ENCODE data around the gene ABCC1.
"Not testable (repeated sequence)": the region's sequence is repeated elsewhere in the genome, so short reads cannot be mapped to it uniquely, and the experiment has no call there.

The ABCC1 gene

GRCh38 chr16:16146380-16147315 lies 197.2 kb downstream of the ABCC1 start:
- no peak for DNase-seq

DNA sequence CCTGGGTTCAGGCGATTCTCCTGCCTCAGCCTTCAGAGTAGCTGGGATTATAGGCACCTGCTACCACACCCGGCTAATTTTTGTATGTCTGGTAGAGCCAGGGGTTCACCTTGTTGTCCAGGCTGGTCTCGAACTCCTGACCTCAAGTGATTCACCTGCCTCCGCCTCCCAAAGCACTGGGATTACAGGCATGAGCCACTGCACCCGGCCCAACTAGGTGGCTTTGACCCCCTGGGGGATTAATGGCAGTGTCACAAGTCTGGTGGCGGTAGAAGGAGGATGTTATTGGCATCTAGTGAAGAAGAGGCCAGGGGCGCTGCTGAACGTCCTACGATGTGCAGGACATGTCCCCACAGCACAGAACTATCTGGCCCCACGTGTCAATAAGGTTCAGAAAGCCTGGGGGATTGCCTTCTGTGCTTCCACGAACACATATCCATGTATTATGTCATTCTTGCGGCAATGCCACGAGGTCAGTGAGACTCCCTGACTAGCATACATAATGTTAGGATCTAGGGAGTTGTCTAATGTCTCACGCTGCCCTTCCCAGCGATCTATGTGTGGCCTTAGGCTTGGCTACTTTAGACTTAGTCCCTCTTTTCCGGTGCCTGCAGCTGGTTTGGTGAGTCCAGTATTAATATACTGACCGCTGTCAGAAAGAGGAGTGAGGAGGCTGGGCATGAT lies 198.0 kb downstream of the ABCC1 start:
- no peak for DNase-seq

DNA sequence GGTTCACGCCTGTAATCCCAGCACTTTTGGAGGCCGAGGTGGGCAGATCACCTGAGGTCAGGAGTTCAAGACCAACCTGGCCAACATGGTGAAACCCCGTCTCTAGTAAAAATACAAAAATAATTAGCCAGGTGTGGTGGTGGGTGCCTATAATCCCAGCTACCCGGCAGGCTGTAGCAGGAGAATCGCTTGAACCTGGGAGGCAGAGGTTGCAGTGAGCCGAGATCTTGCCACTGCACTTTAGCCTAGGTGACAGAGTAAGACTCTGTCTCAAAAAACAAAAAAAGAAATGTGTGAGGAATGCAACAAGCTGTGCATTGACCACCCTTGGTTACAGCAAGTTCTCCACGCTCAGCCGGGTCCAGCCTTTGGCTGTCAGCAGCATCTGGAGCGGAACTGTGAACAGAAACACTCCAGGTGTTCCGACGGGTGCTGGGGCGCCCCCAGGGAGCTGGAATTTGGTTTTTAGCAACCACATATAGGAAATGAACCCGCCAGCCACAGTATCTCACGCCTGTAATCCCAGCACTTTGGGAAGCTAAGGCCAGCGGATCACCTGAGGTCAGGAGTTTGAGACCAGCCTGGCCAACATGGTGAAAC lies 198.7 kb downstream of the ABCC1 start:
- DNase-seq, result not testable (repeated sequence)

DNA sequence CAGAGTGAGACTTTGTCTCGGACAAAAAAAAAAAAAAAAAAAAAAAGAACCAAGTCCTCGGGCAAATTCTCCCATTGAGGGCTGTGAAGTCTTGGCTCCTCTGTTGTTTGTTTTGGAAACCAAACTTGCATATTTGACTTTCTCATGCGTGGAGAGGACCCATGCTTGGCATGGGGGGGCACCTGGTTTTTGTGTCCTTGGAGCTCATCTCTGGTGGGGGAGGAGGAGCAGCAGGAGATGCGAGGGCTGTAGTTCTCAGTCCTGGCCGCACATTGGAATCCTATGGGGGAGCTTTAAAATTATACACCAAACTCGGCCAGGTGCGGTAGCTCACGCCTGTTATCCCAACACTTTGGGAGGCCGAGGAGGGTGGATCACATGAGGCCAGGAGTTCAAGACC lies 199.3 kb downstream of the ABCC1 start:
- DNase-seq, result no peak

GRCh38 chr16:16149710-16150116 lies 200.3 kb downstream of the ABCC1 start:
- no peak for DNase-seq

GRCh38 chr16:16150117-16150877 lies 200.9 kb downstream of the ABCC1 start:
- DNase-seq, result no peak

GRCh38 chr16:16150878-16151152 lies 201.4 kb downstream of the ABCC1 start:
- DNase-seq, result no peak

DNA sequence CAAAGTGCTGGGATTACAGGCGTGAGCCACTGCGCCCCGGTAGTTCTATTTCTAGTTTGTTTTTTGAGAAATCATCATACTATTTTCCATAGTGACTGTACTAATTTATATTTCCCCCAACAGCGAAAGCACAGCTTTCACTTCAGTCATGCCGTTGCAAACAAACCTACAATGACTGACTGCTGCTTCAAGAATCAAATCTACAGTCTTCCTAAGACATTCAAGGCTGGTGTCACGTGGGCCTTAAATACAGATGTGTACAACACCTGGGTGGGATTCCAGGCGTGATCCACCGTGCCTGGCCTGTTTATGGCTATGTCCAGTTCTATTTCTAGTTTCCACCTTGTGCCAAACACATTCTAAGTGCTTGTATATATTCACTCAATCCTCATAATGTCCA lies 201.9 kb downstream of the ABCC1 start:
- no peak for DNase-seq

GRCh38 chr16:16153000-16153399 lies 203.6 kb downstream of the ABCC1 start:
- not testable (repeated sequence) for DNase-seq

DNA sequence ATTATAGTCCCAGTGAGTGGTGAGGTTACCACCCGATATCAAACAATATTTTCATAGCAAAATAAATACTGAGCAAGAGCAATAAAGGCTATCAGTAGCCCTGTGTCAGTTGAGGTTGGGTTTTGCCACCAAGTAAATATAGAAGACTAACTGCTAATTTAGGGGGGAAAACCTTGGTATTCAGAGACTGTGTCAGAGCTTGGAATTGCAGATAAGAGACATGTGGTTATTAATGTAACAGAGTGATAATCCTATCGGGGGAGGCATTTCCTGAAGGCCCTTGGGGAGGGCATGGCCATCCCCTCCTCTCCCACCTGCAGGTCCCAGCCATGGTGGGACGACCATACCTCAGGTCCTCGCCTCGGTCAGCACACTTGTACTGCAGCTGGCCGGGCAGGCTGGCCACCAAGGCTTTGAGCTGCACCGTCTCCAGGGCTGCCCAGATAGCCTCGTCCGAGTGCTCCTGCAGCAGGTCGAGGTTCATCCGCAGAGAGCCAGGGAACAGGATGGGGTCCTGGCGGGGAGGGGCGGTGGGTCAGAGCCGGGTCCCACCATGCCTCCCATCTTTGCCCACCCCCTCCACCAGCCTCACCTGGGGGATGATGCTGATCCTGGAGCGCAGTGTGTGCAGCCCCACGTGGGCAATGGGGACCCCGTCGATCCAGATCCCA lies 205.0 kb downstream of the ABCC1 start:
- no peak for DNase-seq

DNA sequence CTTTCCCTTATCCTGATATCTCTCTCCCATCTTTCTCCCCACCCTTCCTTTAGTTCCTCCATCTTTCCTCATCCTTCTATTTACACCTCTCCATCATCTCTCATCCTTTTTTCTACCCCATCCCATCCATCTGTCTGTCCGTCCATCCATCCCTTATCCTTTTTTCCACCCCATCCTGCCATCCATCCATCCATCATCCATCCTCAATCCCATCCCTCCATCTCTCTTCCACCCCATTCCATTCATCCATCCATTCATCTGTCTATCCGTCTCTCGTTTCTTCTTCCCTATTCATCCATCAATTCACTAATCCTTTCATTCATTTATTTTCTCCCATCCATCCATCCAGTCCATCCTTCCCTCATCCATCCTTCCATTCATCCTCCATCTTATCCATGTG lies 205.8 kb downstream of the ABCC1 start:
- DNase-seq, result no peak

GRCh38 chr16:16157166-16157565 lies 207.8 kb downstream of the ABCC1 start:
- DNase-seq, result no peak

- no peak for DNase-seq
These were observed 208.8 kb downstream of the ABCC1 start for GRCh38 chr16:16158082-16158658.

GRCh38 chr16:16158741-16159374 lies 209.4 kb downstream of the ABCC1 start:
- DNase-seq, result no peak

DNA sequence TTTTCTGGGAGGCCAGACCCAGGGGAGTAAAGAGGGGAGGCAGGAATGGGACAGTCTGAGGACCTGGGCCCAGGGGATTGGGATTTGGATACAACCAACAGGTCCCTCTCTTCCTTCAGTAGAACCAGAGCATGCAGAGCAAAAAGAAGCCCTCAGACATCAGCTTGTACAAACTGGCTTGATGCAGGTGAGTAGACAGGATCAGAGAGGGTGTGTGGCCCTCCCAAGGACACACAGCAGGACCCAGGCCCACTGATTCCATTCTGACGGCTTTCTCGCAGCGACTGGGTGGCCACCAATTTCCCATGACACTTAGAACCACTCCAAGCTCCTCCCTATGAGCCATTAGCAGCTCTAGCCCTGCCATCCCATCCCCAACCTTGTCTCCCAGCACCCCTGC lies 210.2 kb downstream of the ABCC1 start:
- no peak for DNase-seq

DNA sequence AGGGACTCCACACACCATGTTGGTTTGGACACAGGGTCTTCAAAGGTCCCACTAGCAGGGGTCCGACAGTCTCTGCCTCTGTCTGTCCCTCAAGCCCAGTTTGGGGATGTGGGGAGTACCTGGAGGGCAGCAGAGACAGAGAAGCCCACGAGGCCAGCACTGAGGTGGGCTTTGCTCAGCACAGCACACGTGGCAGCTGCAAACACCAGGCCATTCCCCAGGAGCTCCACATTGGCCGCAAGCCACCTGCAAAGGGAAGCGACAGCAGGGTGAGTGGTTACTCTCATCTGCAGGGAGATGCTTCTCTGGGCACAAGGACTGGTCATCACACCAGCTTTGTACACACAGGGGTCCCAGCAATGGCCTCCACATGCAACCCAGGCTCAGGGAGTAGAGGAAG lies 211.9 kb downstream of the ABCC1 start:
- DNase-seq, result no peak

DNA sequence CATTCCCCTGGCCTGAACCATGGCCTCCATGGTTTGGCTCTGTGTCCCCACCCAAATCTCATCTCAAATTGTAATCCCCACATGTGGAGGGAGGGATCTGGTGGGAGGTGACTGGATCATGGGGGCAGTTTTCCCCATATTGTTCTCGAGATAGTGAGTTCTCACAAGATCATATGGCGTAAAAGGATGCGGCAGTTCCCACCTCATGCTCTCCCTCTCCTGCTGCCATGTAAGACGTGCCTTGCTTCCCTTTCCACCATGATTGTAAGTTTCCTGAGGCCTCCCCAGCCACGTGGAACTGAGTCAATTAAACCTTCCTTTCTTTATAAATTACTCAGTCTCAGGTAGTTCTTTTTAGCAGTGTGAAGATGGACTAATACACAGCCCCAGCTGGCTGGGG lies 212.4 kb downstream of the ABCC1 start:
- not testable (repeated sequence) for DNase-seq

DNA sequence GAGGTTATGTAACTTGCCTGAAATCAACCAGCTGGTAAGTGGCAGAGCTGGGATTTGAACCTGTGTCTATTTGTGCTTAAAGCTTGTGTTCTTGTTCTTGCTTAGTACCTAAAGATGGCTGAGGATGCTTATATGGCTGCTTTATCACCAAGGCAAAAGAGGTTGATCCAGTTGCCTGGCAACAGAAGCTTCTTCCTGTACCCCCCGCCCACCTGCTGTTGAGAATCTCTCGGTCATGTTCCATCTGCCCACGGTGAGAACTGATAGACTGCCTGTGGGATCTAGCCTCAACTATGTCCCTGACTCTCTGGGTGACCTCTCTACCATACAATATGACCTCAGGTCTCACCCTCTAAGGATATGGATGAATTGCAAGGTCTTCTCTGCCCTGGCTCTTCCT lies 213.2 kb downstream of the ABCC1 start:
- DNase-seq, result no peak

GRCh38 chr16:16163109-16163508 lies 213.7 kb downstream of the ABCC1 start:
- no peak for DNase-seq

GRCh38 chr16:16163571-16163970 lies 214.2 kb downstream of the ABCC1 start:
- no peak for DNase-seq

DNA sequence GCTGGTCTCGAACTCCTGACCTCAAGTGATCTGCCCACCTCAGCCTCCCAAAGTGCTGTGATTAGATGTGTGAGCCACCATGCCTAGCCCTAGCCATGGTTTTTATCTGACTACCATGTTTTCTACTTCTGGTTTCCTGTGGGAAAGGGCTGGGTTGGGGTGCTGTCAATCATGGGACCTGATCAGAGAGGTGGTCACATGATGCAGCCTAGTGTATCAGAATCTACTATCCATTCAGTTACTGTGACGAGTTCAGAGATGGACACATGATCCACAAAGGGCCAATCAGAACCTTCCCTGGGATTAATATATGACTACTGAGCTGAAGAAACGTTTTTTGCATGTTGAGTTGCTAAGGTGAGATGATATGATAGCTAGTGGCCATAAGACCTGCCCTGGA lies 214.8 kb downstream of the ABCC1 start:
- no peak for DNase-seq

DNA sequence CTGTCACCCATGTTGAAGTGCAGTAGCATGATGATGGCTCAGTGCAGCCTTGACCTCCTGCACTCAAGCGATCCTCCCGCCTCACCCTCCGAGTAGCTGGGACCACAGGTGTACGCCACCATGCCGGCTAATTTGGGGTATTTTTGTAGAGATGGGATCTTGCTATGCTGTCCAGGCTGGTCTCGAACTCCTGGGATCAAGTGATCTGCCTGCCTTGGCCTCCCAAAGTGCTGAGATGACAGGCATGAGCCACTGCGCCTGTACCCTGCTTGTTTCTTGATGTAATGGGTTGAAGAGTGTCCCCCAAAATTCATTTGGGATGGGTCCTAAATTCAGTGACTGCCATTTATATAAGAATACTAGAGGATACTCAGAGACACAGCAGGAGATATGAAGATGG lies 216.7 kb downstream of the ABCC1 start:
- DNase-seq, result no peak
